Measurements from ENCODE around the gene SLC25A22.

The SLC25A22 gene

DNA sequence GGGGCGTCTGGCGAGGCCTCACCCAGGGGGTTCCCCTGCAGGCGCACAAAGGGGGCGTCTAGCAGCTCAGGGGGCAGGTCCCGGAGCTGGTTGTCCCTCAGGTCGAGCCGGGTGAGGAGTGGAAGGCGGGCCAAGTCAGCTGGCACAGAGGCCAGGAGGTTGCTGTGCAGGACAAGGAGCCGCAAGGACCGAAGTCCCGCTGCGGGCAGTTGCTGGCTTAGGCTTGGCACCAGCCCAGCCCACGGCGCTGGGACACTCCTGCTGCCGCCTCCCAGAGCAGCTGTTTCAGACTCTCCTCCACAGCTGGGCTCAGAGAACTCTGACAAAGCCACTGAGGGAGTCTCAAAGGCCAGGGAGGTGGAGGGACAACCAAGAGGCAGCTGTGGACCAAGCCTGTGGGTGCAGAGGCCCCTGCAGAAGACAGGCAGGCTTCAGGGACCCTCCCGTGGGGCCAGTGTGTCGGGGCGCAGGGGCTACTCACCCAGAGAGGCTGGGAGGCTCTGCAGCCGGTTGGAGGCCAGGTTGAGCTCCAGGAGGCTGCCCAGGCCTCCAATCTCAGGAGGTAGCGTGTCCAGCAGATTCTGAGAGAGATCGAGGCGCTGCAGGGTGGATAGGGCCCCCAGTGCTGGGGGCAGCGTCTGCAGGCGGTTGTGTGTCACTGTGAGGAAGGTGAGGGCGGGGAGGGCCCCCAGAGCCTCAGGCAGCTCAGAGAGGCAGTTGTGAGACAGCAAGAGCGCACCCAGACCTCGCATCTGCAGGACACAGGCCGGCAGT is 4.8 kb upstream of the SLC25A22 start:
- Histone ChIP-seq H3K27ac (ENCODE audit: low read depth, low read length, poor library complexity, severe bottlenecking) (no peak overlapping the region), H2AFZ (ENCODE audit: low read length) (no peak overlapping the region), H3K79me2 (ENCODE audit: insufficient read depth, low read length) (no peaks in the 10 kb centered on the region), H4K20me1 (ENCODE audit: insufficient read depth, low read length) (no peaks in the 10 kb centered on the region), H3K4me1 (ENCODE audit: insufficient read depth, low read length, severe bottlenecking) (peaks cover 31% of the 10 kb centered on the region), H3K9ac (ENCODE audit: low read length) (peak overlapping the region; percentile 87; the same call in 1 of the 2 replicates), H3K4me2 (ENCODE audit: low read length) (peak overlapping the region; percentile 87; the same call in 1 of the 2 replicates), H3K27me3 (ENCODE audit: insufficient read depth, low read length) (no peaks in the 10 kb centered on the region), H3K4me3 (ENCODE audit: low read depth, low read length, poor library complexity, severe bottlenecking) (peak overlapping the region; percentile 72), H3K36me3 (ENCODE audit: insufficient read depth, low read length) (peaks cover 38% of the 10 kb centered on the region), H3K9me3 (ENCODE audit: low read length) (no peaks in the 10 kb centered on the region), H3K9me2 (ENCODE audit: low read depth, low read length) (no peaks in the 10 kb centered on the region), H3F3A (ENCODE audit: insufficient read depth, low read length) (no peaks in the 10 kb centered on the region)
- TF ChIP-seq EZH2 (IDR thresholded peaks at IDR 0.05; ENCODE audit: borderline replicate concordance, low read length) = no peak
- TF ChIP-seq, protein P1, sequence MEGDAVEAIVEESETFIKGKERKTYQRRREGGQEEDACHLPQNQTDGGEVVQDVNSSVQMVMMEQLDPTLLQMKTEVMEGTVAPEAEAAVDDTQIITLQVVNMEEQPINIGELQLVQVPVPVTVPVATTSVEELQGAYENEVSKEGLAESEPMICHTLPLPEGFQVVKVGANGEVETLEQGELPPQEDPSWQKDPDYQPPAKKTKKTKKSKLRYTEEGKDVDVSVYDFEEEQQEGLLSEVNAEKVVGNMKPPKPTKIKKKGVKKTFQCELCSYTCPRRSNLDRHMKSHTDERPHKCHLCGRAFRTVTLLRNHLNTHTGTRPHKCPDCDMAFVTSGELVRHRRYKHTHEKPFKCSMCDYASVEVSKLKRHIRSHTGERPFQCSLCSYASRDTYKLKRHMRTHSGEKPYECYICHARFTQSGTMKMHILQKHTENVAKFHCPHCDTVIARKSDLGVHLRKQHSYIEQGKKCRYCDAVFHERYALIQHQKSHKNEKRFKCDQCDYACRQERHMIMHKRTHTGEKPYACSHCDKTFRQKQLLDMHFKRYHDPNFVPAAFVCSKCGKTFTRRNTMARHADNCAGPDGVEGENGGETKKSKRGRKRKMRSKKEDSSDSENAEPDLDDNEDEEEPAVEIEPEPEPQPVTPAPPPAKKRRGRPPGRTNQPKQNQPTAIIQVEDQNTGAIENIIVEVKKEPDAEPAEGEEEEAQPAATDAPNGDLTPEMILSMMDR (IDR thresholded peaks at IDR 0.05; ENCODE audit: low read length) = no peak

DNA sequence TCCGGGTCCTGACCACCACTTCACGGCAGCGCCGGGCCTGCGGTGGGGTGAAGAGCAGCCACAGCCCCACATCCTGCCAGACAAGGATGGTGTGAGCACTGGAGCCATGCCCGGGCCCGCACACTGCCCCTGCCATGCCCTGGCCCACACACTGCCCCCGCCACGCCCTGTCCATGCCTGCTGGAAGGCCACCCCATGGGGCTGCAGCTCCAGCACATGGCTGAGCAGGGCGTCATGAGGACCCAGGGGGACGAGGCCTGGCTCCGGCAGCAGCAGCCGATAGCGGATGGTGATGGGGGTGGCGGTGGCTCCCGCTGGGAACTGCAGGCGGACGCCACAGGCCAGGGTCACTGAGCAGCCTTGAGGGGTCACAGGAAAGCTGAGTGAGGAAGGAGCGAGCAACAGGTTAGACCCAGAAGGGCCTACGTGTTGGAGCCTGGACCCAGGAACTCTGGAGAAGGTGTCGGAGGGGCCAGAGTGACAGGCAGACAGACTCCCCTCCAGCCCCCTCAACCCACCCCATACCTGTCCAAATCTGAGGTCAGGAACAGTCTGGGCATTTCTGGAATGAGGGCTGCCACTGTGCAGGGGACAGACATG is 4.0 kb upstream of the SLC25A22 start:
- Histone ChIP-seq H3K9ac (ENCODE audit: low read length) (no peak overlapping the region), H3K9me2 (ENCODE audit: low read depth, low read length) (no peaks in the 10 kb centered on the region), H3K4me1 (ENCODE audit: insufficient read depth, low read length, severe bottlenecking) (peaks cover 28% of the 10 kb centered on the region), H3F3A (ENCODE audit: insufficient read depth, low read length) (no peaks in the 10 kb centered on the region), H3K79me2 (ENCODE audit: insufficient read depth, low read length) (no peaks in the 10 kb centered on the region), H3K4me2 (ENCODE audit: low read length) (no peak overlapping the region), H4K20me1 (ENCODE audit: insufficient read depth, low read length) (no peaks in the 10 kb centered on the region), H3K27me3 (ENCODE audit: insufficient read depth, low read length) (no peaks in the 10 kb centered on the region), H3K9me3 (ENCODE audit: low read length) (no peaks in the 10 kb centered on the region), H2AFZ (ENCODE audit: low read length) (no peak overlapping the region), H3K36me3 (ENCODE audit: insufficient read depth, low read length) (peaks cover 38% of the 10 kb centered on the region), H3K27ac (ENCODE audit: low read depth, low read length, poor library complexity, severe bottlenecking) (no peak overlapping the region), H3K4me3 (ENCODE audit: low read depth, low read length, poor library complexity, severe bottlenecking) (no peak overlapping the region)
- TF ChIP-seq, protein P1 (IDR thresholded peaks at IDR 0.05; ENCODE audit: low read length) = no peak
- no peak for TF ChIP-seq EZH2 (IDR thresholded peaks at IDR 0.05; ENCODE audit: borderline replicate concordance, low read length)

DNA sequence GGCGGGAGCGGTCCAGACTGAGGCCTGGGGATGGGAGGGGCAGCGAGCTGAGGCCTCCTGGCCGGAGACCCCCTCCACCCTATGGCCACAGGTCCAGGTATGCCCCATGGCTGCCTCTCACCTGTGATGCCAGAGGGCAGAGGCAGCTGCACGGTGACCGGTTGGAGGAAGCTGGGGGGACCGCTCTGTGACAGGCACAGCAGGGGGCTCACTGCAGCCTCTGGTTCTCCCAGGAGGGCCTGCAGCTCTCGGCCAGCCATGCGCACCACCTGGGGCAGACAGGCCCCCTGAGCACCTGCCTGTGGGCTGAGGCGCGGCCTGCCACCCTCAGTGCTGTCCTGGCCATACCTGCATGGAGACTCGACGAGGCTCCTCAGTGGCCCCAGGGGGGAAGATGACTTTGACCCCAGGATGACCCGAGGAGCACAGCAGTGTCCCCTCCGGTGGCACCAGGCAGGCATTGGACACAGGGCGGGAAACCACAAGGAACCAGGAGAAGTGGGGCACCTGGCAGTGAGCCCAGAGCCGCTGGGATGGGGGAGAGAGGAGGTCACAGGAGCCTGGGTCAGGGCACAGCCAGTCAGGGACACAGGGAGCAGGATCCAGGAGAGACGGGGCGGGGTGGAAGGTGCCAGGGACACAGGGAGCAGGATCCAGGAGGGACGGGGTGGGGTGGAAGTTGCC is 3.2 kb upstream of the SLC25A22 start:
- H4K20me1 ChIP-seq (ENCODE audit: insufficient read depth, low read length) = no peaks in the 10 kb centered on the region
- H3K9ac ChIP-seq (ENCODE audit: low read length) = no peak overlapping the region

More for the DNA sequence above, 3.2 kb upstream of the SLC25A22 start:
- TF ChIP-seq EZH2 (IDR thresholded peaks at IDR 0.05; ENCODE audit: borderline replicate concordance, low read length) = no peak
- no peaks in the 10 kb centered on the region for H3K9me3 ChIP-seq (ENCODE audit: low read length)
- no peak overlapping the region for H3K27ac ChIP-seq (ENCODE audit: low read depth, low read length, poor library complexity, severe bottlenecking)
- no peak overlapping the region for H2AFZ ChIP-seq (ENCODE audit: low read length)
- H3K4me2 ChIP-seq (ENCODE audit: low read length) = no peak overlapping the region
- H3F3A ChIP-seq (ENCODE audit: insufficient read depth, low read length) = no peaks in the 10 kb centered on the region
- H3K4me3 ChIP-seq (ENCODE audit: low read depth, low read length, poor library complexity, severe bottlenecking) = no peak overlapping the region
- peaks cover 36% of the 10 kb centered on the region for H3K4me1 ChIP-seq (ENCODE audit: insufficient read depth, low read length, severe bottlenecking)
- peaks cover 38% of the 10 kb centered on the region for H3K36me3 ChIP-seq (ENCODE audit: insufficient read depth, low read length)
- no peaks in the 10 kb centered on the region for H3K9me2 ChIP-seq (ENCODE audit: low read depth, low read length)
- no peaks in the 10 kb centered on the region for H3K79me2 ChIP-seq (ENCODE audit: insufficient read depth, low read length)
- no peaks in the 10 kb centered on the region for H3K27me3 ChIP-seq (ENCODE audit: insufficient read depth, low read length)
